Measurements from ENCODE around the gene COL18A1. TPM values are rescaled to one million over a fixed set of nuclear protein-coding genes. Genes with fewer than 3 reads are reported as not detected.

Gene COL18A1
- total and polyA plus RNA-seq, 5 donors: 52.3 to 134 (median 80.5) TPM

DNA sequence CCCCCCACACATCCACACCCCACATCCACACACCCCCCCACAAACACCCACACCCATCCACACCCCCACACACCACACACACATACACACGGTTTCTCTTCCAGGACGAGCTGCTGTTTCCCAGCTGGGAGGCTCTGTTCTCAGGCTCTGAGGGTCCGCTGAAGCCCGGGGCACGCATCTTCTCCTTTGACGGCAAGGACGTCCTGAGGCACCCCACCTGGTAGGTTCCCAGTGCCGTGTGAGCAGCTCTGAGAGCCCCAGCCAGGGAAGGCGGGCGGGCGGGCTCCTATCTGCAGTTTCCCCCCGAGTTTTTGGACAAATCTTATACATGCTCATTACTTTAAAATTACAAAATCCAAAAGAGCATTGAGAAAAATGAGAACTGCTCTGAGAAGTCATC, 106.0 kb downstream of the COL18A1 start:
- WGBS: 82% methylated on average over 12 of the region's 12 CpGs
- ATAC-seq (no peak), DNase-seq (peak in 2 of 3 donors; percentile 8 to 44)
- H3K4me1 ChIP-seq (ENCODE audit: control insufficient read depth, insufficient read depth, low read length): no peaks in the 10 kb centered on the region
- no peak overlapping the region for H3K27ac ChIP-seq (ENCODE audit: low read length)
- no peaks in the 10 kb centered on the region for H3K27me3 ChIP-seq (ENCODE audit: control insufficient read depth, insufficient read depth)
- H3K4me3 ChIP-seq (ENCODE audit: low read length): no peak overlapping the region
- H3K9me3 ChIP-seq (ENCODE audit: control insufficient read depth, low read length): no peaks in the 10 kb centered on the region
- intact Hi-C loops (cut with DNase I): no loop called here

DNA sequence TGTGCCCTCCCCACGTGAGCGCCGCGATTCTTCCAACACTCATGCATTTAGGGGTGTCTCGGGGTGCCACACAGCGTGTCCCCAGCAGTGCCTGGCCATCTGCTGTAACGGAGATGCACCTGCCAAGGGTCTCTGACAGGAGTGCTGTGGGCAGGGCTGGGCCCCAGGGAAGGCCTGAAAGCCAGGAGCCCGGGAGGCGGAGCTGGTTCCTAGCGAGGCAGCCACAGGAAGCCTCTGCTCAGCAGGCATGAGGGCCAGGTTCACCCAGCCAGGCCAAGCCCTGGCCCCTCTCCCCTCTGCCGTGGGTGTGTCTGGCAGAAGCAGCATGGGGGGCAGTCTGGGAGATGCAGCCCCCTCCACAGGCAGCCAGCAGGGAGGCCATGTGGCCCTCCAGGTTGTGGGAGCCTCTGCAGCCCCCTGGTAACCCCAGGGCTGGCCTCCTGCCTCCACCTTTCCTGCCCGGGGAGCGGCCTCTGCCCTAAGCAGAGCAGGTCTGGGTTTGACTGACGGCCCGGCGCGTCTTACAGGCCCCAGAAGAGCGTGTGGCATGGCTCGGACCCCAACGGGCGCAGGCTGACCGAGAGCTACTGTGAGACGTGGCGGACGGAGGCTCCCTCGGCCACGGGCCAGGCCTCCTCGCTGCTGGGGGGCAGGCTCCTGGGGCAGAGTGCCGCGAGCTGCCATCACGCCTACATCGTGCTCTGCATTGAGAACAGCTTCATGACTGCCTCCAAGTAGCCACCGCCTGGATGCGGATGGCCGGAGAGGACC, 106.9 kb downstream of the COL18A1 start:
- ATAC-seq (no peak), DNase-seq (peak; percentile 11 to 59 (median 40))
- no peaks in the 10 kb centered on the region for H3K4me1 ChIP-seq (ENCODE audit: control insufficient read depth, insufficient read depth, low read length)
- no peaks in the 10 kb centered on the region for H3K27me3 ChIP-seq (ENCODE audit: control insufficient read depth, insufficient read depth)
- no peak overlapping the region for H3K4me3 ChIP-seq (ENCODE audit: low read length)
- intact Hi-C loops (cut with DNase I): no loop called here
- WGBS: 89% methylated on average over 35 of the region's 35 CpGs
- no peak overlapping the region for H3K27ac ChIP-seq (ENCODE audit: low read length)
- H3K9me3 ChIP-seq (ENCODE audit: control insufficient read depth, low read length): no peaks in the 10 kb centered on the region

DNA sequence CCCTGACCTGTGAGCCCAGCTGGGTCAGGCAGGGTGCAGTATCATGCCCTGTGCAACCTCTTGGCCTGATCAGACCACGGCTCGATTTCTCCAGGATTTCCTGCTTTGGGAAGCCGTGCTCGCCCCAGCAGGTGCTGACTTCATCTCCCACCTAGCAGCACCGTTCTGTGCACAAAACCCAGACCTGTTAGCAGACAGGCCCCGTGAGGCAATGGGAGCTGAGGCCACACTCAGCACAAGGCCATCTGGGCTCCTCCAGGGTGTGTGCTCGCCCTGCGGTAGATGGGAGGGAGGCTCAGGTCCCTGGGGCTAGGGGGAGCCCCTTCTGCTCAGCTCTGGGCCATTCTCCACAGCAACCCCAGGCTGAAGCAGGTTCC, 107.6 kb downstream of the COL18A1 start:
- Histone ChIP-seq H3K4me1 (ENCODE audit: control insufficient read depth, insufficient read depth, low read length) (no peaks in the 10 kb centered on the region), H3K27me3 (ENCODE audit: control insufficient read depth, insufficient read depth) (no peaks in the 10 kb centered on the region), H3K4me3 (ENCODE audit: low read length) (no peak overlapping the region), H3K9me3 (ENCODE audit: control insufficient read depth, low read length) (no peaks in the 10 kb centered on the region), H3K27ac (ENCODE audit: low read length) (no peak overlapping the region)
- ATAC-seq (no peak), DNase-seq (peak; percentile 7 to 39 (median 18))
- WGBS: 78% methylated on average over 8 of the region's 8 CpGs
- intact Hi-C loops (cut with DNase I): no loop called here

DNA sequence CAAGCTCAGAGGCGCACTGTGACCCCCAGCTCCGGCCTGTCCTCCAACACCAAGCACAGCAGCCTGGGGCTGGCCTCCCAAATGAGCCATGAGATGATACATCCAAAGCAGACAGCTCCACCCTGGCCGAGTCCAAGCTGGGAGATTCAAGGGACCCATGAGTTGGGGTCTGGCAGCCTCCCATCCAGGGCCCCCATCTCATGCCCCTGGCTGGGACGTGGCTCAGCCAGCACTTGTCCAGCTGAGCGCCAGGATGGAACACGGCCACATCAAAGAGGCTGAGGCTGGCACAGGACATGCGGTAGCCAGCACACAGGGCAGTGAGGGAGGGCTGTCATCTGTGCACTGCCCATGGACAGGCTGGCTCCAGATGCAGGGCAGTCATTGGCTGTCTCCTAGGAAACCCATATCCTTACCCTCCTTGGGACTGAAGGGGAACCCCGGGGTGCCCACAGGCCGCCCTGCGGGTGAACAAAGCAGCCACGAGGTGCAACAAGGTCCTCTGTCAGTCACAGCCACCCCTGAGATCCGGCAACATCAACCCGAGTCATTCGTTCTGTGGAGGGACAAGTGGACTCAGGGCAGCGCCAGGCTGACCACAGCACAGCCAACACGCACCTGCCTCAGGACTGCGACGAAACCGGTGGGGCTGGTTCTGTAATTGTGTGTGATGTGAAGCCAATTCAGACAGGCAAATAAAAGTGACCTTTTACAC, 108.2 kb downstream of the COL18A1 start:
- ATAC-seq: peak in 1 of 2 donors; percentile 3
- H3K4me1 ChIP-seq (ENCODE audit: control insufficient read depth, insufficient read depth, low read length): no peaks in the 10 kb centered on the region
- WGBS: 78% methylated on average over 19 of the region's 19 CpGs

GRCh38 chr21:45513741-45514310, 108.9 kb downstream of the COL18A1 start:
- intact Hi-C loops (cut with DNase I): no loop called here
- peak; percentile 12 to 55 (median 19) for DNase-seq
- H3K9me3 ChIP-seq (ENCODE audit: control insufficient read depth, low read length): no peaks in the 10 kb centered on the region
- 85% methylated on average over 11 of the region's 11 CpGs for WGBS
- H3K27ac ChIP-seq (ENCODE audit: low read length): no peak overlapping the region
- no peaks in the 10 kb centered on the region for H3K27me3 ChIP-seq (ENCODE audit: control insufficient read depth, insufficient read depth)
- ATAC-seq: peak in 1 of 2 donors; percentile 2
- no peaks in the 10 kb centered on the region for H3K4me1 ChIP-seq (ENCODE audit: control insufficient read depth, insufficient read depth, low read length)
- no peak overlapping the region for H3K4me3 ChIP-seq (ENCODE audit: low read length)

More for the DNA sequence above, 108.2 kb downstream of the COL18A1 start:
- Histone ChIP-seq H3K27me3 (ENCODE audit: control insufficient read depth, insufficient read depth) (no peaks in the 10 kb centered on the region), H3K4me3 (ENCODE audit: low read length) (no peak overlapping the region), H3K27ac (ENCODE audit: low read length) (no peak overlapping the region), H3K9me3 (ENCODE audit: control insufficient read depth, low read length) (no peaks in the 10 kb centered on the region)
- peak; percentile 16 to 47 (median 41) for DNase-seq
- intact Hi-C loops (cut with DNase I): no loop called here

- Histone ChIP-seq H3K4me1 (ENCODE audit: control insufficient read depth, insufficient read depth, low read length) (no peaks in the 10 kb centered on the region), H3K4me3 (ENCODE audit: low read length) (no peak overlapping the region), H3K9me3 (ENCODE audit: control insufficient read depth, low read length) (no peaks in the 10 kb centered on the region), H3K27ac (ENCODE audit: low read length) (no peak overlapping the region), H3K27me3 (ENCODE audit: control insufficient read depth, insufficient read depth) (no peaks in the 10 kb centered on the region)
- DNase-seq (peak; percentile 9 to 52 (median 43)), ATAC-seq (peak in 1 of 2 donors; percentile 3)
- intact Hi-C loops (cut with DNase I): no loop called here
- WGBS: 89% methylated on average over 22 of the region's 22 CpGs
These were observed 109.5 kb downstream of the COL18A1 start for GRCh38 chr21:45514311-45515021.

DNA sequence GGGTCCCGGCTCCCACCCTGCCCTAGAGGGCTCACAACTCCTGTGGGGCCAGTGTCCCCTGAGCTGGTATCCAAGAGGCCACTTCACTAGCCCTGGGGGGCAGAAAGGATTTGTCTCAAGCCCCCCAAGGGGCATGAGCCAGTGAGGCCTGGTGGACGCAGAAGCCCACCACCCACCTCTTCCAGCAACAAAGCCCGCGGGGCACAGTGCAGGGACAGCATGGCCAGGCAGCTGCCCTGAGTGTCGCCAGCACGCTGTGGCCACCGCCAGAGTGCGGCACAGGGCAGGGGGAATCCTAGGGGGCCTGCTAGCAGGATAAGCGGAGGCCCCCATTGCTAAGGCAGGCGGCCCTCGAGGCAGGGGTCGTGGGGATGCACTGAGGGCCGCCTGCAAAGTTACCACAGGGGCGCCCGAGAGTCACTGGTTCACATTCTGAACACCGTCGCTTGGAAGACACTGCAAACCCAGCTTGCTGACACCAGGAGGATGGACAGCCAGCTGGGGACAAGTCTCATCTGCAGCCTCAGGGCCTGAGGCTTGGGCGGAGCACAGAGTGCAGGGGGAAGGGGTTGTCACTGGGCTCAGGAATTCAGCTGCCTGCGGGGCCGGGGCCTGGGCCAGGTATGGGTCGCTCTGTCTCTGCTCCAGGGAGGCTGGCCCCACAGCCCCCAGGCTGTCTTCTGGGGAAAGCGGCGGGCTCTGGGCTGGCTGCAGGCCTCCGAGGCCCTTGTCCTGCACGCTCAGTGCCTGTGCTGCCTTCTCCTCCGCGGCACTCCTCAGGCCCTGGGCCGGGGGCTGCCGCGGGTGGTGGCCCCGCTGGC, 110.5 kb downstream of the COL18A1 start:
- 95% methylated on average over 31 of the region's 31 CpGs for WGBS

GRCh38 chr21:45516071-45516670, 111.2 kb downstream of the COL18A1 start:
- Histone ChIP-seq H3K9me3 (ENCODE audit: control insufficient read depth, low read length) (no peaks in the 10 kb centered on the region), H3K27me3 (ENCODE audit: control insufficient read depth, insufficient read depth) (no peaks in the 10 kb centered on the region), H3K4me1 (ENCODE audit: control insufficient read depth, insufficient read depth, low read length) (no peaks in the 10 kb centered on the region), H3K4me3 (ENCODE audit: low read length) (no peak overlapping the region), H3K27ac (ENCODE audit: low read length) (no peak overlapping the region)
- intact Hi-C loops (cut with DNase I): no loop called here
- WGBS: 96% methylated on average over 21 of the region's 21 CpGs
- ATAC-seq (peak in 1 of 2 donors; percentile 7), DNase-seq (peak; percentile 7 to 43 (median 39))

More for the DNA sequence above, 110.5 kb downstream of the COL18A1 start:
- ATAC-seq (peak in 1 of 2 donors; percentile 4), DNase-seq (peak; percentile 7 to 52 (median 38))
- Histone ChIP-seq H3K4me1 (ENCODE audit: control insufficient read depth, insufficient read depth, low read length) (no peaks in the 10 kb centered on the region), H3K27me3 (ENCODE audit: control insufficient read depth, insufficient read depth) (no peaks in the 10 kb centered on the region), H3K27ac (ENCODE audit: low read length) (no peak overlapping the region), H3K4me3 (ENCODE audit: low read length) (no peak overlapping the region), H3K9me3 (ENCODE audit: control insufficient read depth, low read length) (no peaks in the 10 kb centered on the region)
- intact Hi-C loops (cut with DNase I): no loop called here

DNA sequence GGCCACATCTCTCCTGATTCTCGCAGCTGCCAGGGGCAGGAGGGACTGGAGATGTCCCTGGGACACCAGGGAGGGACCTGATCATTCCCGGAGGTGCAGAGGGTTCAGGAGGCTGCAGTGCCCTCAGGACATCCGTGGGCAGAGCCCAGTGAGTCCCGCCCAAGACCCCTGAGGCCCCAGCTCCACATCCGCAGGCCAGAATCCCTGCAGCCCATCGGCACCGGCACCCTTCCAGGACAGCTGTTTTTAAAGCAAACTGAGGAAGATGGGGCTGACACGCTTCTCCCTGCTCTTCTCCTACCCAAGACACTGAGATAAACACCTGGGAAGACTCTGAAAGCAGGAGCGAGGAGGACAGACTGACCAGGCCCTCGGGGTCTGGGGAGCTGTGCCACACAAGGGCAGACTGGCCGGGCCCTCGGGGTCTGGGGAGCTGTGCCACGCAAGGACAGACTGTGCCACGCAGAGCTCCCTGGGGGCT, 111.7 kb downstream of the COL18A1 start:
- Histone ChIP-seq H3K27ac (ENCODE audit: low read length) (no peak overlapping the region), H3K4me3 (ENCODE audit: low read length) (no peak overlapping the region), H3K9me3 (ENCODE audit: control insufficient read depth, low read length) (no peaks in the 10 kb centered on the region), H3K4me1 (ENCODE audit: control insufficient read depth, insufficient read depth, low read length) (no peaks in the 10 kb centered on the region), H3K27me3 (ENCODE audit: control insufficient read depth, insufficient read depth) (no peaks in the 10 kb centered on the region)
- DNase-seq: peak; percentile 5 to 52 (median 23)
- no peak for ATAC-seq
- intact Hi-C loops (cut with DNase I): no loop called here
- WGBS: 92% methylated on average over 14 of the region's 14 CpGs

All from right cardiac atrium (tissue), 5 donors.